GM13977 (cell line): ENCODE data around the gene EMC1.
"Not testable (repeated sequence)": the region's sequence is repeated elsewhere in the genome, so short reads cannot be mapped to it uniquely, and the experiment has no call there.

Source experiments
- DNase-seq: peaks from one replicate; pipeline ENCODE4 v3.0.0; 2012; ENCODE audit warnings: low spot score
- CTCF ChIP-seq: IDR thresholded peaks from 2 replicates; pipeline ENCODE4 v1.5.1; 2012; ENCODE audit warnings: mild to moderate bottlenecking, control low read depth; ENCODE audit not compliant: insufficient read depth; ENCODE audit errors: extremely low read depth, missing control alignments
- in situ Hi-C: fragments of 300-500 bp; cut with MboI; formaldehyde crosslinking; loops from one replicate; pipeline ENCODE4 v1.12.0; 2022; ENCODE audit warnings: low sequenced_read_pairs, low pct_unique_long_range_greater_than_20kb, mixed read lengths, inconsistent platforms; ENCODE audit not compliant: unreplicated experiment

EMC1 gene

DNA sequence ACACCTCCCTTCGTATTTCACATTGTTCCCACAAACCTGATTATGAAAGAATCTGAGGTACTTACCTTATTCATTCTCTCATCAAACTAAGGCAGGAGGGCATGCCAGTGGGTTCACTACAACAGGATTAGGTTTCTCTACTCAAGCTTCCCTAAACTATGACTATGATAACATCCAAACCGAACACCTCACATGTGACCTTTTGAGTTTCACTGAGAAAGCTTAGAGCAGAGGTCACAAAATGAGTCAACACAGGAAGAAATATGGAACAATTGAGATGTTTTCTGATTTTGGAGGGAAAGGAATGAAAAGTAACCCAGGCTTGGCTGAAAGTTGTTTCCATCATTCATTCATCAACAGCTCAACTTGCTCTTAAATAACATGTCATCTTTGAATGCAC is 65.3 kb downstream of the EMC1 start:
- TF ChIP-seq CTCF = no peak
- in situ Hi-C loops = no loop called here
- no peak for DNase-seq

DNA sequence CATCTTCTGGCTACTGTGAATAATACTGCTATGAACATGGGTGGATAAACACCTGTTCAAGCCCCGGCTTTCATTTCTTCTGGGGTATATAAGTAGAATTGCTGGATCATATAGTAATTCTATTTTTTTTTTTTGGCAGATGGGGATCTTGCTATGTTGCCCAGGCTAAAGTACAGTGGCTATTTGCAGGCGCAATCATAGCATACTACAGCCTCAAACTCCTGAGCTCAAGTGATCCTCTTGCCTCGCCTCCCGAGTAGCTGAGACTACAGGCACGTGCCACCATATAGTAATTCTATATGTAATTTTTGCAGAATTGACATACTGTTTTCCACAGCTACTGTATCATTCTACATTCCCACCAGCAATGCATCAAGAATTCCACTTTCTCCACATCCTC is 69.1 kb downstream of the EMC1 start:
- in situ Hi-C loops = no loop called here
- no peak for DNase-seq
- TF ChIP-seq CTCF = no peak

GRCh38 chr1:19180265-19180657 is 71.1 kb downstream of the EMC1 start:
- in situ Hi-C loops, DNase-seq: not testable (repeated sequence)

DNA sequence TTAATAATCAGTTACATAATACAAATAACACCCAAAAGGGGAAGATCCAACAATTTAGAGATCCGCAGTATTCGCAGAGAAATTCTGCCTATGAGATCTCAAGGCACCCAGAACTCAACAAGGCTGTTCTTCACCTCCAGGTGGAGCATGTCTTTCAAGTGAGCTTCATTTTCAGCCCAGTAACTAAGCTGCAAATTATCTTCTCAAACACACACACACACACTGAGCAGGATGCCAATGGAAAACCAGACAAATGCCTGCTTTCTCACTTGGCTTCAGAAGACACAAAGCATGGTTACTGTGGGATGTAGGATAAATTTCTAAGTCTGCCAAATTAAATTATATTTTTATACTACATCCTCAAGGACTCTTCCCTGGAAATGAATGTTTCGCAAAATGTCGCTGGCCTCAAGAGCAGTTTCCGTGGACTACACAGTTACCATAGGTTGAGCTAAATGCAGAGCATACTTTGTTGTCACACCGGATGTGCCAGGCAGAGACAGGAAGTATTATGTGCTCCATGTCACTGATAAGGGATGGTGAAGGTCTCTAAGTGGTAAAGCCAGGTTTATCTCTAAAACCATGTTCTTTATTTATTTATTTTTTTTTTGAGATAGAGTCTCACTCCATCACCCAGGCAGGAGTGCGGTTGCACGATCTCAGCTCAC is 71.6 kb downstream of the EMC1 start:
- peak; percentile 31 for TF ChIP-seq CTCF
- in situ Hi-C loops = no loop called here
- DNase-seq = no peak

GRCh38 chr1:19178734-19179398 is 72.5 kb downstream of the EMC1 start:
- in situ Hi-C loops = no loop called here
- TF ChIP-seq CTCF = no peak
- no peak for DNase-seq

DNA sequence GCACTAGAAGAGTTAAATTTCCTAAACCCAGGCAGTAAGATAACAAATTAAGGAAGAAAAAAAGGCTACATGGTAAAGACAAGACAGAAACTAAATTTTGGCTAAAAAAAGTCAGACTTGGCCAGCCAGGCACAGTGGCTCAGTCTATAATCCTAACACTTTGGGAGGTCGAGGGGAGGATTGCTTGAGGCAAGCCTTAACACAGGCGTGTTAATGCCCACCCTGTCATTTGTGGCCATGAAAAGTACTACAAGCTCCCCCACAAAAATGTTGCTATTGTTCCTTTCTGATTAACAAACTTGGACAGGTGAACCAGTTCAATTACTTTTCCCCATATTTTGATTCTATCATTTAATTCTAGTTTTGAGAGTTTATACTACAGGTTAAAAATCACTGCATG is 73.5 kb downstream of the EMC1 start:
- no peak for TF ChIP-seq CTCF
- DNase-seq = no peak
- in situ Hi-C loops = no loop called here

GRCh38 chr1:19169642-19170041 is 81.7 kb downstream of the EMC1 start:
- in situ Hi-C loops = no loop called here
- DNase-seq = peak; percentile 71
- no peak for TF ChIP-seq CTCF
